ENCODE results near the gene KPRP.

DNA sequence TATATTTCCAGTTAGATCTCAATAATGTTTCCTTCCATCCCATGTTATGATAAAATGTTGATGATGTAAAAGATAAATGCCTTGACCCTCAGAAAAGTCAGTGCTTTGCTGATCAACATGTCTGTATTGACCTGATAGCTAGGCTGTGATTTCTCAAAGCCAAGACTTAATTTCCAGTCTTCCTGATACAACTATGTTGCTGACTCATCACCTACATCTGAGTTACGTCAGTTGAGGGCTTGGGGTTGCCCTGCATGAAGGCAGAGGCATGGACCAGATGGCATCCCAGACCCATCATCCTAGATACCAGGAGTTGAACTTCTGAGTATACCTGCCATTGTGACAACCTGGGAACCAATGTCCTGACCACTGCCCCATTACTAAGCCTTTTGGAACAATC is 43.5 kb downstream of the KPRP start:
- TF ChIP-seq, protein P1, sequence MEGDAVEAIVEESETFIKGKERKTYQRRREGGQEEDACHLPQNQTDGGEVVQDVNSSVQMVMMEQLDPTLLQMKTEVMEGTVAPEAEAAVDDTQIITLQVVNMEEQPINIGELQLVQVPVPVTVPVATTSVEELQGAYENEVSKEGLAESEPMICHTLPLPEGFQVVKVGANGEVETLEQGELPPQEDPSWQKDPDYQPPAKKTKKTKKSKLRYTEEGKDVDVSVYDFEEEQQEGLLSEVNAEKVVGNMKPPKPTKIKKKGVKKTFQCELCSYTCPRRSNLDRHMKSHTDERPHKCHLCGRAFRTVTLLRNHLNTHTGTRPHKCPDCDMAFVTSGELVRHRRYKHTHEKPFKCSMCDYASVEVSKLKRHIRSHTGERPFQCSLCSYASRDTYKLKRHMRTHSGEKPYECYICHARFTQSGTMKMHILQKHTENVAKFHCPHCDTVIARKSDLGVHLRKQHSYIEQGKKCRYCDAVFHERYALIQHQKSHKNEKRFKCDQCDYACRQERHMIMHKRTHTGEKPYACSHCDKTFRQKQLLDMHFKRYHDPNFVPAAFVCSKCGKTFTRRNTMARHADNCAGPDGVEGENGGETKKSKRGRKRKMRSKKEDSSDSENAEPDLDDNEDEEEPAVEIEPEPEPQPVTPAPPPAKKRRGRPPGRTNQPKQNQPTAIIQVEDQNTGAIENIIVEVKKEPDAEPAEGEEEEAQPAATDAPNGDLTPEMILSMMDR (IDR thresholded peaks at IDR 0.05): no peak
- TF ChIP-seq POLR2A (IDR thresholded peaks at IDR 0.05): no peak

Measured in heart left ventricle (tissue), 13 donors.